ENCODE results near the gene ST8SIA2.

GRCh38 chr15:92361321-92362000 lies 32.2 kb upstream of the ST8SIA2 start:
- TF ChIP-seq POLR2A (IDR thresholded peaks at IDR 0.05) (no peak), CTCF (IDR thresholded peaks at IDR 0.05) (no peak)
